SJSA1 (cell line): ENCODE measurements around the gene DNAJC11. TPM values are rescaled to one million over a fixed set of nuclear protein-coding genes. Genes with fewer than 3 reads are reported as not detected.

Experiments
- DNase-seq, 2 experiments: peaks; one replicate each; pipeline ENCODE4 v3.0.0-alpha.2; 2015 to 2020; ENCODE audit warnings: low spot score in 2 of 2, low read depth in 1 of 2
- H3K27ac ChIP-seq: fragments of 250-450 bp; sonication (Bioruptor Pico); 2 replicates; pipeline ENCODE4 v1.5.1; 2020; ENCODE audit warnings: mild to moderate bottlenecking, moderate library complexity
- H3K27me3 ChIP-seq: fragments of 250-450 bp; sonication (Bioruptor Pico); replicated peaks from 2 replicates; pipeline ENCODE4 v1.5.1; 2020; ENCODE audit warnings: mild to moderate bottlenecking, moderate library complexity
- H3K36me3 ChIP-seq: fragments of 250-450 bp; sonication (Bioruptor Pico); 2 replicates; pipeline ENCODE4 v1.5.1; 2020; ENCODE audit warnings: mild to moderate bottlenecking
- H3K4me1 ChIP-seq: fragments of 250-450 bp; sonication (Bioruptor Pico); replicated peaks from 2 replicates; pipeline ENCODE4 v1.6.1; 2021; ENCODE audit warnings: mild to moderate bottlenecking
- H3K4me3 ChIP-seq: fragments of 250-450 bp; sonication (Bioruptor Pico); 2 replicates; pipeline ENCODE4 v1.5.1; 2020; ENCODE audit warnings: mild to moderate bottlenecking
- H3K9me3 ChIP-seq: fragments of 250-450 bp; sonication (Bioruptor Pico); replicated peaks from 2 replicates; pipeline ENCODE4 v1.5.1; 2020; ENCODE audit warnings: mild to moderate bottlenecking
- total RNA-seq: library from RNA; depleted of rRNA; stranded (reverse); fragments of >200 nt; shearing (Covaris generic); gene quantifications from 2 replicates; pipeline ENCODE4 v1.2.3, GENCODE V29; 2014

The DNAJC11 gene
- total RNA-seq, 1 experiment from 2014 or later: 40.1 TPM

DNA sequence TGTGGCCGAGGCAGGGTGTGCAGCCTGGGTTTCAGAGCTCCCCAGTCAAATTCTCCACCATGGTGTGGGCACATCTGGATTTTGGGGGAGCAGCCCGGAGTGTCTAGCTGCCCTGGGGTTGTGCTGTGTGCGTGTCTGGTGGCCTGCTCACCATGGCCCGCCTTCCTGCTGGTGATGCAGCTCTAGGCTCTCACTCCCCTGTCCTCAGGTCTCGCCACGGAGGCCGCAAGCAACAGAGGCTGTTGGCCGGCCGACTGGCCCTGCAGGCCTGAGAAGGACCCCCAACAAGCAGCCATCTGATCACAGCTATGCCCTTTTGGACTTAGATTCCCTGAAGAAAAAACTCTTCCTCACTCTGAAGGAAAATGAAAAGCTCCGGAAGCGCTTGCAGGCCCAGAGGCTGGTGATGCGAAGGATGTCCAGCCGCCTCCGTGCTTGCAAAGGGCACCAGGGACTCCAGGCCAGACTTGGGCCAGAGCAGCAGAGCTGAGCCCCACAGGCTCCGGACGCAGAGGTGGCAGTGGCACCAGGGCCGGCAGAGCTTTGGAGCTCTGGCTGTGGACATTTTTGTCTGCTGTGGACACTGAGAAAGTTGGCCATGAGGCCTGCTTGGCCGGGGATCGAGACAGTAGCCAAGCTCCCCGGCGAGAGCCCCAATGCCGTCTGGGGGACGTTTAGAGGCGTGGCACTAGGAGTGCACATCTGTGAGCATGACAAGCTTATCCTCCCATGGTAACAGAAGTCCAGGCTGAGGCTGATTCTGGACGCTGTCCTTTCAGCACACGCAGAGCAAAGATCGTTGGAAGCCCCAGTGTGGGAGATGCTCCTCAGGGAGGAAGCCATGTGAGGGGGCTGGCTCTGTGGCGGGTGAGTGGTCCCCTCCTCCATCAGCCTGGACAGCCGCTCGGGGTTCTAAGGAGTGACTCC is 68.8 kb downstream of the DNAJC11 start:
- Histone ChIP-seq H3K9me3 (no peaks in the 10 kb centered on the region), H3K4me3 (no peak overlapping the region), H3K27ac (no peak overlapping the region), H3K36me3 (peaks cover 93% of the 10 kb centered on the region), H3K27me3 (no peaks in the 10 kb centered on the region), H3K4me1 (no peaks in the 10 kb centered on the region)
- DNase-seq: no peak

DNA sequence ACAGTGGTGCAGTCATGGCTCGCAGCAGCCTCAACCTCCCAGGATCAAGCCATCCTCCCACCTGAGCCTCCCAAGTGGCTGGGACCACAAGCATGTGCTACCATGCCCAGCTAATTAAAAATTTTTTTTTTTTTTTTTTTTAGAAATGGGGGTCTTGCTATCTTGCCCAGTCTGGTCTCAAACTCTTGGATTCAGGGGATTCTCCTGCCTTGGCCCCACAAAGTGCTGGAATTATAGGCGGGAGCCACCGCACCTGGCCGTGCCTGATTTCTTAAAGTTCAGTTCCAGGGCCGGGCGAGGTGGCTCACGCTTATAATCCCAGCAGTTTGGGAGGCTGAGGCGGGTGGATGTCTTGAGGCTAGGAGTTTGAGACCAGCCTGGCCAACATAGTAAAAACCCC is 70.6 kb downstream of the DNAJC11 start:
- H3K27me3 ChIP-seq: no peaks in the 10 kb centered on the region
- H3K4me3 ChIP-seq: no peak overlapping the region
- no peaks in the 10 kb centered on the region for H3K9me3 ChIP-seq
- H3K36me3 ChIP-seq: peaks cover 92% of the 10 kb centered on the region
- peaks cover 4% of the 10 kb centered on the region; the same call in 1 of the 2 replicates for H3K4me1 ChIP-seq
- no peak overlapping the region for H3K27ac ChIP-seq
- no peak for DNase-seq

DNA sequence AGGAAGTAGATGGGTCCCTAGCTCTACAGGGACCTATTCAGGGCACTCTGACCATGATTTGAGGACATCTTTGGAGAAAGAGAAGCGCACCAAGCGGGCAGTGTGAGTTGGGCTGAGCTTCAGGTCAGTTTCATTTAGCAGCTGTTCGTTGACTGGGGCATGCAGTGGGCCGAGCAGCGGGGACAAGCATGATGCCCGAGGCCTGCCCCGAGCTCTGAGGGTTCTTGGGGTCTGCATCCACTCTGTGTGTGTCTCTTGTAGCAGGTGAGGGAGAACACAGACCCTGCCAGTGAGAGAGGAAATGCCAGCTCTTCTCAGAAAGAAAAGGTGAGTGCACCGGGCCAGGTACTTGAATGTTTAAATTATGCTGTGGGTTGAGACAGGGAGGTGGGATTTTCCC is 71.6 kb downstream of the DNAJC11 start:
- peaks cover 6% of the 10 kb centered on the region; the same call in 1 of the 2 replicates for H3K4me1 ChIP-seq
- no peak for DNase-seq
- no peaks in the 10 kb centered on the region for H3K27me3 ChIP-seq
- no peak overlapping the region for H3K4me3 ChIP-seq
- H3K9me3 ChIP-seq: no peaks in the 10 kb centered on the region
- H3K36me3 ChIP-seq: peaks cover 88% of the 10 kb centered on the region
- H3K27ac ChIP-seq: no peak overlapping the region

DNA sequence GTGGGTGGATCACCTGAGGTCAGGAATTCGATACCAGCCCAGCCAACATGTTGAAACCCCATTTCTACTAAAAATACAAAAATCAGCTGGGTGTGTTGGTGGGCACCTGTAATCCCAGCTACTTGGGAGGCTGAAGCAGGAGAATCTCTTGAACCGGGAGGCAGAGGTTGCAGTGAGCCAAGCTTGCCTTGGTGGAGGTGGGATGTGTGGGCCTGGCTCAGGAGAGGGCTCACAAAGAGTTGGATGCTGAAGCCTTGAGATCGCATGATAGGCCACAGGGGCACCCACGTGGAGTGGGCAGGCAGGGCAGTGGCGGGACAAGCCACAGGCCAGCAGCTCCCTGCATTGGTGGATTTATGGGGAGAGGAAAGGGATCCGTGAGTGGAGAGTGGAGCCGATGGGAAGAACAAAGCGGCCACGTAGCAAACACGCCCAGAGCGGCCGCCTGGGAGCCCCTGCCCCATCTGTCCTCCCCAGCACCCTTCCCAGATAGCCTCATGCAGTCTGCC is 72.6 kb downstream of the DNAJC11 start:
- no peaks in the 10 kb centered on the region for H3K27me3 ChIP-seq
- no peak overlapping the region for H3K27ac ChIP-seq
- no peaks in the 10 kb centered on the region for H3K9me3 ChIP-seq

DNA sequence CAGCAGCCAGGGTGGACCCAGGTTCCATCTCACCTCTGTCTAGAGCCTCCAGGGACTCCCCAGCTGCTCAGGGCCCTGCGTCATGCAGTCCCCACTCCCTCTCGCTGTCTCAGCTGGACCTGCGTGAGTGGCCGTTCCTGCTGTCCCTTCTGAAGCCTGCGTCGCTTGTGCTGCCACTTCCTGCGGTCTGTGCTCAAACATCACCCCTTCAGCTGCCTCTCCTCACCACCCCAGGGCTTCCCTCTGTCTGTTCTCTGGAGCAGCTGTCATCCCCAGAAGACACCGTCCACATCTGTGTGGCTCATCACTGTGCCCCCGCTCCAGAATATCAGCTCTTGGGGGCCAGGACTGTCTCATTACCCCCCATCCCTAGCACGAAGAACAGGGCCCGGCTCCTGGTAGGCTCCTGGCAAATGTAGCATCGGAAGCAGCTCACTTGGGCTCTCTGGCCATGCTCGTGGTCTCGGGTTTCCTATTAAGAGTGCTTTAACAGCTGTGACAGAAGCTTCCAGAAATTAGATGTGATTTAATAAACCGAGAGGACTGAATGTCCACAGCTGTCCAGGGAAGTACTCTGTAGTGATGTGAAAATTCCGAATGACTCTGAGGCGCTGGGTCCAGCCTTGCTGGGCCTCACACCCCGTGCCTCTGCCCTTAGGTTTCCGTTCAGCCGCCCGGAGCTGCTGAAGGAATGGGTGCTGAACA is 73.6 kb downstream of the DNAJC11 start:
- H3K36me3 ChIP-seq: peaks cover 86% of the 10 kb centered on the region
- no peak overlapping the region for H3K4me3 ChIP-seq
- DNase-seq: no peak
- no peaks in the 10 kb centered on the region for H3K27me3 ChIP-seq
- H3K4me1 ChIP-seq: peaks cover 12% of the 10 kb centered on the region
- H3K9me3 ChIP-seq: no peaks in the 10 kb centered on the region
- no peak overlapping the region for H3K27ac ChIP-seq

More for the DNA sequence above, 72.6 kb downstream of the DNAJC11 start:
- peaks cover 86% of the 10 kb centered on the region for H3K36me3 ChIP-seq
- DNase-seq: no peak
- H3K4me3 ChIP-seq: no peak overlapping the region
- H3K4me1 ChIP-seq: peaks cover 12% of the 10 kb centered on the region

DNA sequence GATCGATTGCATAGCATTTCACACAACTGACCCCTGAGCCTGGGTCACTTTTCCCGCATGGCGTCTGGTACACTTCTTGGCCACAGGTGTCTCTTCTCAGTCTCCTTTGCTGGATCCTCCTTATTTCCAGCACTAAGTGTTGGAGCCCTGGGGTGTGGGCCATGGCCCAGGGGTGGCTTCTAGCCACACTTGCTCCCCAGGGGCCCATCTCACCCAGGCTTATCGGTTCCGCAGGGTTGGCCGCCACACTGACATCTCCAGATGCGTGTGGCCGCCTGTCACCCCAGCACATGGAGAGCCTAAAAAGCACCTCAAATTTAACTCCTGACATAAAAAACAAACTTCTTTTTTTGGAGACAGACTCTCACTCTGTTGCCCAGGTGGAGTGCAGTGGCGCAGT is 74.6 kb downstream of the DNAJC11 start:
- H3K36me3 ChIP-seq: peaks cover 86% of the 10 kb centered on the region
- no peak overlapping the region for H3K27ac ChIP-seq
- peaks cover 12% of the 10 kb centered on the region for H3K4me1 ChIP-seq
- DNase-seq: no peak
- H3K4me3 ChIP-seq: no peak overlapping the region
- no peaks in the 10 kb centered on the region for H3K27me3 ChIP-seq
- no peaks in the 10 kb centered on the region for H3K9me3 ChIP-seq

DNA sequence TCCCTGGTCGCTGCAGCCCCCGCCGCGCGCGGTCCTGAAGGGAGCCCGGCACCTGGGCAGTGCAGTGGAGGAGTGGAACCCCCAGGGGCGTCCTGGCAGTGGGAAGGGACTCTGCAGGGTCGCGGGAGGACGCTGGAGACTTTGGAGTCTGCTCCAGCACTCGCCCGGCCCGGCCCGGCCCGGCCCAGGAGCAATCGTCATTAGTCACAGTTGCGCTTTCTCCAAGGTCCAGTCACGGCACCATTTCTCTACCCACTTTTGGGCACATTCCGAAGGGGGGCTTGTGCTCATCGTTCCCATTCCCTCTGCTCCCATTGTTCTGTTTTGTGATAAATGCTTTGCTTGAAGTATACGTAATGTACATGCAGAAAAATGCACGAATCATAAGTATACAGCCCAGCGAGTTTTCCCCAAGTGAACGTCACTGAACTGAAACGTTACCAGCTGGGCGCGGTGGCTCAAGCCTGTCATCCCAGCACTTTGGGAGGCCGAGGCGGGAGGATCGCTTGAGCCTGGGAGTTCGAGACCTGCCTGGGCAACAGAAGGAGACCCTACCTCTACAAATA is 75.9 kb downstream of the DNAJC11 start:
- H3K4me3 ChIP-seq: peak overlapping the region; percentile 96
- H3K27me3 ChIP-seq: no peaks in the 10 kb centered on the region
- H3K4me1 ChIP-seq: peaks cover 12% of the 10 kb centered on the region
- no peaks in the 10 kb centered on the region for H3K9me3 ChIP-seq
- peak overlapping the region; percentile 66 for H3K27ac ChIP-seq
- peak in 1 of 2 experiments; percentile 61 for DNase-seq
- H3K36me3 ChIP-seq: peaks cover 90% of the 10 kb centered on the region

DNA sequence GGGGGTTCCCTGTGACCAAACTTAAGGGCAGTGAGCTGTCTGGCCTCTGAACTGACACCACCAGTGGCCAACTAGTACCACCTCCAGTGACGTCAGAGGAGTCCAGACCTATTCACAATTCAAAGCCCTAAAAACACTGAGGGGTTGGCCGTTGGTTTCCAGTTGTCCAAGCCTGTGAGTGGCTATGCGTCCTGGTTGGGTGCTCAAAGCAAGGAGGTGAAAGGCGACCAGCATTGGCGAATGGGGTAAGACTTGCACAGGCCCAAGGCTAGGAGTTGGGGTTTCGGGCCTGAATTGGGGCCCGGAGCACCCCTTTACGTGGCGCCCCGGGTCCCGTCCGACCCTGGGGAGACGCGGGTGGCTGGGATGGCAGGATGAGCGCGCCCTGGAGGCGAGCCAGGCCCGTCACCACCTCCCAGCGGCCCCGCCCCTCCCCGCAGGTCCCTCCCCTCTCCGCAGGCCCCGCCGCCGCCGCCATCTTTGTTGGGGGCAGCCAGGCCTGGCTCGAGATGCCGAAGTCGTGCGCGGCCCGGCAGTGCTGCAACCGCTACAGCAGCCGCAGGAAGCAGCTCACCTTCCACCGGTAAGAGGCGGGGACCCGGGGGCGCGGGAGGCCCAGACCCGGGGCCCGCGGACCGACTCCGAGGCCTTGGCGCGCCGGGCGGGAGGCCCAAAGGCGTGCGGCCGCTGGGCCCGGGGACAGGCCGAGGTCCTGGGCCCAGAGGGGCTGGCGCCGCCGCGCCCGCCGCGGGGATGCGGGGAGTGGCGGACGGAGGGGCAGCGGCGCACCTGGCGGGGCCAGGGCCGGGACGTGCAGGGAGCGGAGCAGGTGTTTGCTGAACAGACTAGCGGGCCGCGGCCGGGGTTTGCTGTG is 76.7 kb downstream of the DNAJC11 start, which contains the start of gene THAP3:
Gene THAP3 (plus strand): TSS at position 159 of the 874 bp plus-strand sequence. CDS start 351 bp downstream, at position 510.
- H3K27me3 ChIP-seq: no peaks in the 10 kb centered on the region
- peaks cover 91% of the 10 kb centered on the region for H3K36me3 ChIP-seq
- H3K27ac ChIP-seq: peak within 1 kb of the TSS; percentile 66
- DNase-seq: peak; percentile 90 to 91
- peaks cover 12% of the 10 kb centered on the region for H3K4me1 ChIP-seq
- peak within 1 kb of the TSS; percentile 96 for H3K4me3 ChIP-seq
- H3K9me3 ChIP-seq: no peaks in the 10 kb centered on the region

DNA sequence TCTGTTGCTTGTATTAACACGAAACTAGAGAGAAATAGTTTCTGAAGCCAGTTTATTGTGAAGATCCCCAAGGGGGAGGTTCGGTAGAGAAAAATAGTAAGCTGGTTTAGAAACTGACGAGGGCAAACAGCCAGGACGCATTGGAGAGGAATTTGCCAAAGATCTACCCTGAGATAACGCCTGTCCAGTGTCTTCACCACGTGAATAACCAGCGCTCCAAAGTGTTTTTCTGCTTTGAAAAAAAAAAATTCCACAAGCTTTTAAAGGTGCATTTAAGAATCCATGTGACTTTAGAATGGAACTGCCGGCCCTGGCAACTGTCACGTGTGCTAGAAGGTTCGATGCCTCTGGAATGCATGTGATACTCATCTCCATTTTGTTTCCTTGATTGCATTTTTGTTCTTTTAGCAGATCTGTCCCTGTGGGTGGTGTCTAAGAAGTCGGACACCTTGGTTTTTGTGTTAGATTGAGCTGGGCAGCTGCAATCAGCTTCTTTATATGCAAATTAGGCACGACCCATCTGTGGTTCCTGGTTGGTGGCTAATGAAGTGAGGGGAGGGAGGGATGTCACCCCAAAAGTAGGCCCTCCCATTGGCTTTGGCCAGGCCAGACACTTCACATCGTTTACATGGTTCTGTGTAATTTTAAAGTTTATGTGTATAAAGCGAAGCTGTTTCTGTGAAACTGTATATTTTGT is 78.2 kb downstream of the DNAJC11 start:
- peaks cover 89% of the 10 kb centered on the region for H3K36me3 ChIP-seq
- peaks cover 12% of the 10 kb centered on the region for H3K4me1 ChIP-seq
- no peak overlapping the region for H3K4me3 ChIP-seq
- no peaks in the 10 kb centered on the region for H3K9me3 ChIP-seq
- H3K27me3 ChIP-seq: no peaks in the 10 kb centered on the region
- no peak overlapping the region for H3K27ac ChIP-seq
- DNase-seq: no peak

DNA sequence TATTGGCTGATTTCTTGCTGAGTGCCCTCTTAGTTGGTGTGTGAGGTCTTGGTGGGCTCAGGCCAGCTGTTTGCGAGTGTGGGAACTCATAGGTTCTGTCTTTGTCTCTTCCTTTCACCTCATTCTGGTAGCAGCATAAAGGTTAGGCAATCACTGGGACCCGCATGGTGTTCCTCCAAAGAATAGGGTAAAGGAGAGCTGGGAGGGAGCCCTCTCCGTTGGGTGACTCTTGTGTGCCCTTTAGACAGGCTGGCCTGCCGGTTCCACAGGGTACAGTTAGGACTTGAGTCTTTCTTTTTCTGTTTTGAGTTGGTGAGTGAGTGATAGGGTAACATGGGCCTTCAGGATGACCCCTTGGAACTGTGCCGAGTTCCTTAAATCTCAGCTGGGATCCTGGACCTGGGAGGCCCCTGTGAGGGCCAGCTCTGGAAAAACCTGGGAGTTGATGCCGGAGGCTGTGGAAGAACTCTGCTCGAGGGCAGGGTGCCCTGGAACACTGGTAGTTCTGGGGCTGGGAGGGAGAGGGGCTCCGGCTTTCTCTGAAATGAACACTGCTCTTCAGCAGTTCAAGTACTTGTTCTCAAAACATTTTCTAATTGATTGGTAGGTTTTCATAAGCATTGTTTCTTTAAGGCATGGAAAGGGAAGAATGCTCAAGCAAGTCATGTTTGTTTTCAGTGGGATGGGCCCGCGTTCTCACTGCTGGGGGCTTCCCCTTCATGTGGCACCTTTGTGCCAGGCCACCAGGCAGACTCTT is 79.0 kb downstream of the DNAJC11 start:
- no peak for DNase-seq
- Histone ChIP-seq H3K27ac (no peak overlapping the region), H3K9me3 (no peaks in the 10 kb centered on the region), H3K4me1 (peaks cover 12% of the 10 kb centered on the region), H3K36me3 (peaks cover 89% of the 10 kb centered on the region), H3K27me3 (no peaks in the 10 kb centered on the region), H3K4me3 (no peak overlapping the region)

DNA sequence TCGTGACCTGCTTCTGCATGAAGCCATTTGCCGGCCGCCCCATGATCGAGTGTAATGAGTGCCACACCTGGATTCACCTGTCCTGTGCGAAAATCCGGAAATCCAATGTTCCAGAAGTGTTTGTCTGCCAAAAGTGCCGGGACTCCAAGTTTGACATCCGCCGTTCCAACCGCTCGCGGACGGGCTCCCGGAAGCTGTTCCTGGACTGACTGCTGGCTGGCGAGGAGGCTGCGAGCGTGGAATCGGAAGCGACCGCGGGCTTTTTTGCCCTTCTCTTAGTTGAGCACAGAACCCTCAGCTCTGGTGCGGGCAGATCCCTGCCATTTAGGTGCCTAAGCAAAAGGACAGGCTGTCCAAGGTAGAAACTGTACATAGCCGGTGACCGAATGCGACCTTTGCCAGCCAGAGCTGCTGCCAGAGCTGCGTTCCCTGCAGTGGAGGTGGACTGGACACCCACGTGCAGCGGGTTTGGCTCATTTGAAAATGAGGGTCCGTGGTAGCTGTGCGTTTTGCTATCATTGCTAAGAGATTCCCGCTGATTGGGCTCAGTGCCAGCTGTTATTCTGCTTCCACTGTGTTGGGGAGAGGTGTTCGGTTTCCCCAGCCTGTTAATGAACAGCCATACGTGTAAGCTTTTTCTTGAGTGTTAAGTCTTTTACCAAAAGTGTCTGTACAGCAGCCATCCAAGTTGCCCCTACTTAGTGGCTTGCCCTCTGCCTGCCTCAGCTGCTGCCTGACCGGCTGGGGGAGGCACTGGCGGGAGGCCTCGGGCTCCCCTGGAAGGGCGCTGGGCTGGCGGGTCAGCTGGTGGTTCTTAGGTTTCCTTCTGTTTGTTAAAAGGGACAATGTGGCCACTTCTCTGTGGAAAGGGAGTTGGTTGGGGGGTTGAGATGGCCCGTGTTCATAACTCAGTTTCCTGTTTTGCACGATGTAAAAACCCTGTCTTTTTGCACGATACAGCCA is 79.9 kb downstream of the DNAJC11 start:
- peaks cover 87% of the 10 kb centered on the region for H3K36me3 ChIP-seq

More for the DNA sequence above, 79.9 kb downstream of the DNAJC11 start:
- DNase-seq: no peak
- Histone ChIP-seq H3K4me3 (no peak overlapping the region), H3K4me1 (peaks cover 12% of the 10 kb centered on the region), H3K27ac (no peak overlapping the region), H3K27me3 (no peaks in the 10 kb centered on the region), H3K9me3 (no peaks in the 10 kb centered on the region)
